IMR-90 (cell line): ENCODE results near the gene IL11RA. TPM values are rescaled to one million over a fixed set of nuclear protein-coding genes. Genes with fewer than 3 reads are reported as not detected.

Experiments
- ATAC-seq: fragments of 200-7000 bp; cut with Tn5 transposase; 2 replicates; pipeline ENCODE4 v1.9.1; 2020; ENCODE audit warnings: low read depth, mild to moderate bottlenecking, moderate library complexity
- BruUV-seq: library from RNA; stranded (reverse); fragments of 400-500 nt; replicated peaks from 2 replicates; lab custom pipeline; 2021; lab: Mats Ljungman, UMichigan
- CTCF ChIA-PET: fragments of 300-600 bp; formaldehyde crosslinking; extraction: SDS; loops from one replicate; lab custom pipeline; 2021; ENCODE audit warnings: antibody characterized with exemption; lab: Yijun Ruan, JAX
- POLR2A ChIA-PET: fragments of 300-600 bp; sonication (Branson Sonifier 250); formaldehyde crosslinking; loops from one replicate; lab custom pipeline; 2022; ENCODE audit warnings: antibody characterized with exemption; ENCODE audit not compliant: unreplicated experiment; lab: Charles Lee
- DNase-seq: peaks from one replicate; pipeline ENCODE4 v3.0.0; 2013
- H2AFZ ChIP-seq: replicated peaks from 2 replicates; pipeline ENCODE3; 2013; ENCODE audit warnings: low read length, mild to moderate bottlenecking; ENCODE audit not compliant: poor library complexity
- H2AK5ac ChIP-seq: 2 replicates; pipeline ENCODE4 v1.6.1; 2013; ENCODE audit warnings: low read depth, low read length, inconsistent platforms
- H2AK9ac ChIP-seq: replicated peaks from 2 replicates; pipeline ENCODE3; 2013; ENCODE audit warnings: mild to moderate bottlenecking, low read depth, low read length, moderate library complexity; ENCODE audit not compliant: poor library complexity
- H2BK120ac ChIP-seq: 2 replicates; pipeline ENCODE4 v1.6.1; 2013; ENCODE audit warnings: low read depth, low read length, inconsistent platforms
- H2BK15ac ChIP-seq: 3 replicates; pipeline ENCODE4 v1.6.1; 2013; ENCODE audit warnings: low read depth, low read length, inconsistent platforms
- H2BK20ac ChIP-seq: 2 replicates; pipeline ENCODE4 v1.6.1; 2013; ENCODE audit warnings: low read depth, mild to moderate bottlenecking, inconsistent platforms, low read length, moderate library complexity
- H2BK5ac ChIP-seq: 2 replicates; pipeline ENCODE4 v1.6.1; 2013; ENCODE audit warnings: mild to moderate bottlenecking, low read depth, low read length, inconsistent platforms; ENCODE audit not compliant: poor library complexity, severe bottlenecking
- H3K14ac ChIP-seq: replicated peaks from 2 replicates; pipeline ENCODE4 v1.6.1; 2013; ENCODE audit warnings: low read depth, low read length, inconsistent platforms
- H3K18ac ChIP-seq: 2 replicates; pipeline ENCODE4 v1.6.1; 2013; ENCODE audit warnings: low read depth, low read length, control low read depth
- H3K23ac ChIP-seq: 2 replicates; pipeline ENCODE4 v1.6.1; 2013; ENCODE audit warnings: low read depth, low read length, inconsistent platforms
- H3K27ac ChIP-seq: 2 replicates; pipeline ENCODE4 v1.5.1; 2013; ENCODE audit warnings: mild to moderate bottlenecking, control low read depth, low read length; ENCODE audit not compliant: insufficient read depth
- H3K27me3 ChIP-seq: 2 replicates; pipeline ENCODE4 v1.6.1; 2013; ENCODE audit warnings: low read length; ENCODE audit not compliant: control insufficient read depth, insufficient read depth
- H3K36me3 ChIP-seq: 2 replicates; pipeline ENCODE4 v1.6.1; 2013; ENCODE audit warnings: low read length, mixed read lengths; ENCODE audit not compliant: control insufficient read depth, insufficient read depth
- H3K4ac ChIP-seq: 2 replicates; pipeline ENCODE4 v1.6.1; 2013; ENCODE audit warnings: low read depth, low read length, inconsistent platforms
- H3K4me1 ChIP-seq: 2 replicates; pipeline ENCODE4 v1.6.1; 2013; ENCODE audit warnings: low read length, mixed read lengths; ENCODE audit not compliant: control insufficient read depth, insufficient read depth
- H3K4me2 ChIP-seq: 2 replicates; pipeline ENCODE4 v1.6.1; 2013; ENCODE audit warnings: low read depth, mild to moderate bottlenecking, control low read depth, low read length, moderate library complexity
- H3K4me3 ChIP-seq: 2 replicates; pipeline ENCODE4 v1.5.1; 2013; ENCODE audit warnings: low read depth, mild to moderate bottlenecking, control low read depth, low read length, moderate library complexity; ENCODE audit not compliant: insufficient read depth
- H3K56ac ChIP-seq: 2 replicates; pipeline ENCODE4 v1.6.1; 2013; ENCODE audit warnings: low read length, inconsistent platforms; ENCODE audit not compliant: insufficient read depth; ENCODE audit errors: extremely low read depth
- H3K79me1 ChIP-seq, 2 experiments: 2 replicates each; pipeline ENCODE4 v1.6.1; 2013; ENCODE audit warnings: low read length in 2 of 2, inconsistent platforms in 1 of 2, low read depth in 1 of 2
- H3K9ac ChIP-seq: 2 replicates; pipeline ENCODE4 v1.6.1; 2013; ENCODE audit warnings: low read depth, low read length, control low read depth
- H3K9me1 ChIP-seq: 2 replicates; pipeline ENCODE4 v1.6.1; 2013; ENCODE audit warnings: low read length, inconsistent platforms; ENCODE audit not compliant: insufficient read depth
- H3K9me3 ChIP-seq: 2 replicates; pipeline ENCODE4 v1.6.1; 2013; ENCODE audit warnings: low read length; ENCODE audit not compliant: control insufficient read depth, insufficient read depth
- H4K20me1 ChIP-seq: 2 replicates; pipeline ENCODE4 v1.6.1; 2013; ENCODE audit warnings: low read length, inconsistent platforms; ENCODE audit not compliant: insufficient read depth
- H4K5ac ChIP-seq: 2 replicates; pipeline ENCODE4 v1.6.1; 2013; ENCODE audit warnings: mild to moderate bottlenecking, low read depth, low read length, control low read depth
- H4K8ac ChIP-seq, 2 experiments: 2 replicates each; pipeline ENCODE4 v1.6.1; 2013; ENCODE audit warnings: low read depth in 2 of 2, low read length in 2 of 2, control low read depth in 1 of 2, inconsistent platforms in 1 of 2
- H4K91ac ChIP-seq: 2 replicates; pipeline ENCODE4 v1.6.1; 2013; ENCODE audit warnings: low read depth, low read length, inconsistent platforms; ENCODE audit not compliant: insufficient read depth
- BHLHE40 ChIP-seq: fragments of 150-350 bp; IDR thresholded peaks from 2 replicates; pipeline ENCODE4 v1.6.1; 2016; ENCODE audit warnings: mild to moderate bottlenecking, low read depth, low read length
- CEBPB ChIP-seq: IDR thresholded peaks from 2 replicates; pipeline ENCODE4 v1.6.1; 2012; ENCODE audit warnings: low read depth, low read length, improper control_type of control experiment
- ELK1 ChIP-seq: fragments of 150-350 bp; IDR thresholded peaks from 2 replicates; pipeline ENCODE4 v1.6.1; 2016; ENCODE audit warnings: low read depth, mild to moderate bottlenecking, low read length, moderate library complexity, borderline replicate concordance
- FOS ChIP-seq: fragments of 150-350 bp; IDR thresholded peaks from 2 replicates; pipeline ENCODE4 v1.6.1; 2016; ENCODE audit warnings: low read depth, low read length
- MAZ ChIP-seq: IDR thresholded peaks from 2 replicates; pipeline ENCODE4 v1.6.1; 2012; ENCODE audit warnings: low read depth, mild to moderate bottlenecking, low read length, improper control_type of control experiment, moderate library complexity, borderline replicate concordance
- SMC3 ChIP-seq: fragments of 150-350 bp; IDR thresholded peaks from 2 replicates; pipeline ENCODE4 v1.6.1; 2016; ENCODE audit warnings: low read depth, mild to moderate bottlenecking, antibody characterized with exemption, low read length, moderate library complexity
- WGBS, 2 experiments: methylation state at CpG; one replicate each; pipeline versions ENCODE4 v1.1.5 to v1.1.7; 2013; ENCODE audit warnings: missing lambda C conversion rate in 2 of 2; ENCODE audit not compliant: insufficient read length in 1 of 2; ENCODE audit errors: extremely low coverage in 2 of 2; 5-methylcytosine and 5-hydroxymethylcytosine counted together
- dilution Hi-C: fragments of 300-500 bp; cut with HindIII; formaldehyde crosslinking; loops from one replicate; pipeline ENCODE4 v1.14.3; 2018; ENCODE audit warnings: low sequenced_read_pairs; ENCODE audit not compliant: unreplicated experiment
- in situ Hi-C: fragments of 300-500 bp; cut with MboI; formaldehyde crosslinking; loops from 3 replicates; pipeline ENCODE4 v1.14.3; 2019; ENCODE audit warnings: low sequenced_read_pairs, inconsistent platforms, mixed read lengths
- intact Hi-C: fragments of 100-400 bp; cut with micrococcal nuclease; formaldehyde crosslinking; loops from 2 replicates; pipeline ENCODE4 v1.10.0; 2022
- polyA plus RNA-seq, 3 experiments: library from polyadenylated mRNA; depleted of rRNA; stranded (reverse); fragments of >200 nt; gene quantifications; 2 replicates each; pipeline ENCODE4 v1.2.3, GENCODE V29; 2012; ENCODE audit warnings: low replicate concordance in 1 of 3
- total RNA-seq: library from RNA; depleted of rRNA; stranded (reverse); fragments of >200 nt; gene quantifications from 2 replicates; pipeline ENCODE4 v1.2.3, GENCODE V29; 2012

The IL11RA gene
- total and polyA plus RNA-seq, 2 of the 4 experiments (the other 2 are of a cell fraction), result 8.2 to 15.9 TPM

GRCh38 chr9:34610434-34611206 lies 41.4 kb upstream of the IL11RA start:
- H3K56ac ChIP-seq, result no peak overlapping the region
- intact Hi-C loops (no loop called here), in situ Hi-C loops (no loop called here), dilution Hi-C loops (no loop called here)
- no peak overlapping the region for H3K4ac ChIP-seq
- no peak overlapping the region for H3K4me3 ChIP-seq
- no peak overlapping the region for H3K27ac ChIP-seq
- ChIA-PET CTCF (no interaction called here), POLR2A (interaction anchor here (0.6 kb wide), 1 partner anchor 1927 kb away, joined by 4 read pairs; no protein-coding TSS in a partner anchor)
- H2AK9ac ChIP-seq, result peak overlapping the region; percentile 90
- H3K23ac ChIP-seq, result 0 out of 2 replicates have a peak overlapping the region, but pooled peaks have one; percentile 90
- no TSS peak for BruUV-seq
- H4K20me1 ChIP-seq, result no peaks in the 10 kb centered on the region
- H3K18ac ChIP-seq, result no peak overlapping the region
- WGBS, 2 experiments, result 95% methylated on average over 7 of the region's 20 CpGs; no CpG with 5 or more reads in 1 of the 2 experiments
- H3K27me3 ChIP-seq, result peaks cover 9% of the 10 kb centered on the region
- peak overlapping the region; percentile 49 for H2AFZ ChIP-seq
- no peaks in the 10 kb centered on the region for H3K9me3 ChIP-seq
- no peak overlapping the region for H4K91ac ChIP-seq
- no peak for TF ChIP-seq BHLHE40
- TF ChIP-seq CEBPB, result no peak
- TF ChIP-seq ELK1, result no peak
- TF ChIP-seq FOS, result no peak
- TF ChIP-seq MAZ, result no peak
- no peak for TF ChIP-seq SMC3
- H4K5ac ChIP-seq, result no peak overlapping the region
- H3K79me1 ChIP-seq, result peaks cover 8 to 18% of the 10 kb centered on the region in 2 experiments; a peak in 3 of 4 replicates
- H3K4me2 ChIP-seq, result peak overlapping the region; percentile 87; the same call in 1 of the 2 replicates
- peak overlapping the region; percentile 75 for H2AK5ac ChIP-seq
- H3K9me1 ChIP-seq, result peaks cover 12% of the 10 kb centered on the region
- DNase-seq (no peak), ATAC-seq (no peak)
- H3K9ac ChIP-seq, result no peak overlapping the region
- no peak overlapping the region for H2BK120ac ChIP-seq
- peaks cover 6% of the 10 kb centered on the region; the same call in 1 of the 2 replicates for H3K4me1 ChIP-seq
- H4K8ac ChIP-seq, result no peak overlapping the region
- H2BK20ac ChIP-seq, result no peak overlapping the region
- H2BK15ac ChIP-seq, result no peak overlapping the region
- H3K36me3 ChIP-seq, result peaks cover 9% of the 10 kb centered on the region
- peak overlapping the region; percentile 98; the same call in 1 of the 2 replicates for H3K14ac ChIP-seq
- H2BK5ac ChIP-seq, result no peak overlapping the region
